ENCODE data around the gene ZNF655.
"Not testable (repeated sequence)": the region's sequence is repeated elsewhere in the genome, so short reads cannot be mapped to it uniquely, and the experiment has no call there.

Gene ZNF655

GRCh38 chr7:99539213-99539811, 19.1 kb upstream of the ZNF655 start:
- no peak for TF ChIP-seq CTCF (IDR thresholded peaks at IDR 0.05; ENCODE audit: low read length, missing control alignments)
- H3K4me3 ChIP-seq (replicated peaks; ENCODE audit: low read depth, low read length): no peak overlapping the region

GRCh38 chr7:99540542-99540941, 17.9 kb upstream of the ZNF655 start:
- H3K4me3 ChIP-seq (replicated peaks; ENCODE audit: low read depth, low read length): no peak overlapping the region
- TF ChIP-seq CTCF (IDR thresholded peaks at IDR 0.05; ENCODE audit: low read length, missing control alignments): no peak
- DNase-seq (ENCODE audit: low read depth): no peak

More at GRCh38 chr7:99539213-99539811, 19.1 kb upstream of the ZNF655 start:
- no peak for DNase-seq (ENCODE audit: low read depth)

- no peak for DNase-seq (ENCODE audit: low read depth)
- no peak overlapping the region for H3K4me3 ChIP-seq (replicated peaks; ENCODE audit: low read depth, low read length)
- no peak for TF ChIP-seq CTCF (IDR thresholded peaks at IDR 0.05; ENCODE audit: low read length, missing control alignments)
Measured at GRCh38 chr7:99541212-99541611, 17.2 kb upstream of the ZNF655 start.

- DNase-seq (ENCODE audit: low read depth): no peak
- H3K4me3 ChIP-seq (replicated peaks; ENCODE audit: low read depth, low read length): no peak overlapping the region
- TF ChIP-seq CTCF (IDR thresholded peaks at IDR 0.05; ENCODE audit: low read length, missing control alignments): no peak
Measured at GRCh38 chr7:99543081-99543671, 15.3 kb upstream of the ZNF655 start.

- TF ChIP-seq CTCF (IDR thresholded peaks at IDR 0.05; ENCODE audit: low read length, missing control alignments): no peak
- H3K4me3 ChIP-seq (replicated peaks; ENCODE audit: low read depth, low read length): no peak overlapping the region
- no peak for DNase-seq (ENCODE audit: low read depth)
Measured at GRCh38 chr7:99543916-99544315, 14.5 kb upstream of the ZNF655 start.

- H3K4me3 ChIP-seq (replicated peaks; ENCODE audit: low read depth, low read length); DNase-seq (ENCODE audit: low read depth): not testable (repeated sequence)
Measured at GRCh38 chr7:99545308-99545707, 13.1 kb upstream of the ZNF655 start.

GRCh38 chr7:99549545-99549944, 8.9 kb upstream of the ZNF655 start:
- not testable (repeated sequence) for H3K4me3 ChIP-seq (replicated peaks; ENCODE audit: low read depth, low read length); DNase-seq (ENCODE audit: low read depth)

GRCh38 chr7:99551334-99551733, 7.1 kb upstream of the ZNF655 start:
- peak; percentile 25 for DNase-seq (ENCODE audit: low read depth)
- peak overlapping the region; percentile 83 for H3K4me3 ChIP-seq (replicated peaks; ENCODE audit: low read depth, low read length)
- no peak for TF ChIP-seq CTCF (IDR thresholded peaks at IDR 0.05; ENCODE audit: low read length, missing control alignments)
